GM12801 (cell line): ENCODE results near the gene FAM210A.

Experiments
- TF ChIP-seq, protein P1 (sequence below): IDR thresholded peaks from one replicate; pipeline ENCODE4 v1.5.1; 2011; ENCODE audit warnings: control low read depth; ENCODE audit not compliant: insufficient read length; ENCODE audit errors: extremely low read depth

The FAM210A gene

DNA sequence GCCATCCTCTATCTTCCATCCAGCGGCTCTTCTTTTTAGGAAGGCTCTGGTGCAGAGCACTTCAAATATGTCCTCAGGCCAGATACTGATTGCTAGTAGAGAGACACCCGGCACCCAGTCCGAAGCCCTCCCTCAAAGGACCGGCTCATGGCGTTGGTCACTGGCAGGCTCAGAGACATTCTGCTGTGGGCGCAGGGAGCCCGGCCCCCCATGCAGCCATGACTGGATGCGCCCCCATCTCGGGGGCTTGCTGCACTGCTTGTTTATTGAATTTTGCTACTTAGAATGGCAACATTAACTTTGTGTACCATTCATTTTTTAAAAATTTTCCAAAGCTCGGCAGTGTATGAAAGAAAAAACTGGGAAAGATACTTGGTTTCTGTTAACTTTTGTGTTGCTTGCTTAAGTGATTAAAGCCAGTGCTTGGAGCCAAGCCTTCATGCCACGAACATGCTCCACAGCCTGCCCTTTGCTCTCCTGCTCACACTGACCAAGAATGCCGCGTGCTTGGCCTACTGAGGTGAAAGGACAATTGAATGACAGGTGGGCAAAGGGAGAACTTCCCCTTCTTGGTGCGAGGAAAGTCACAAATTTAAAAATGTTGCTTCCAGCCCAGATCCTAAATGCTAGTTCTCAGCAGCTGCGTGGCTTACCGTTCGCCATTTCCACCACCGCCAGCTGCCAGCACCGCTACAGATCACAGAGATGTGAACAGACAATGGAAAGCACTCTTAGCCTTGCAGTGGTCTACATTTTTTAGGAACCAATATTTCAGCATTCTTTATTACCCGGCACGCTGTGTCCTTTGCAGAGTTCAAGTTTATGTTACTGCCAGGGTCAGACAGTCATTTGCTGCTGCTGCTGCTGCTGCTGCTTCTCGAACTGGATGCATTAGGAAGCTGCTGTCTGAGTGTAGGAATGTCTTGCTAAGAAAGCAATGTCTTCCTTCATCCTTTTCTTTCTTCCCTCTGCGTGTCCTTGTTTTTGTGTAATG, 76.7 kb downstream of the FAM210A start:
- TF ChIP-seq, protein P1, sequence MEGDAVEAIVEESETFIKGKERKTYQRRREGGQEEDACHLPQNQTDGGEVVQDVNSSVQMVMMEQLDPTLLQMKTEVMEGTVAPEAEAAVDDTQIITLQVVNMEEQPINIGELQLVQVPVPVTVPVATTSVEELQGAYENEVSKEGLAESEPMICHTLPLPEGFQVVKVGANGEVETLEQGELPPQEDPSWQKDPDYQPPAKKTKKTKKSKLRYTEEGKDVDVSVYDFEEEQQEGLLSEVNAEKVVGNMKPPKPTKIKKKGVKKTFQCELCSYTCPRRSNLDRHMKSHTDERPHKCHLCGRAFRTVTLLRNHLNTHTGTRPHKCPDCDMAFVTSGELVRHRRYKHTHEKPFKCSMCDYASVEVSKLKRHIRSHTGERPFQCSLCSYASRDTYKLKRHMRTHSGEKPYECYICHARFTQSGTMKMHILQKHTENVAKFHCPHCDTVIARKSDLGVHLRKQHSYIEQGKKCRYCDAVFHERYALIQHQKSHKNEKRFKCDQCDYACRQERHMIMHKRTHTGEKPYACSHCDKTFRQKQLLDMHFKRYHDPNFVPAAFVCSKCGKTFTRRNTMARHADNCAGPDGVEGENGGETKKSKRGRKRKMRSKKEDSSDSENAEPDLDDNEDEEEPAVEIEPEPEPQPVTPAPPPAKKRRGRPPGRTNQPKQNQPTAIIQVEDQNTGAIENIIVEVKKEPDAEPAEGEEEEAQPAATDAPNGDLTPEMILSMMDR: no peak

DNA sequence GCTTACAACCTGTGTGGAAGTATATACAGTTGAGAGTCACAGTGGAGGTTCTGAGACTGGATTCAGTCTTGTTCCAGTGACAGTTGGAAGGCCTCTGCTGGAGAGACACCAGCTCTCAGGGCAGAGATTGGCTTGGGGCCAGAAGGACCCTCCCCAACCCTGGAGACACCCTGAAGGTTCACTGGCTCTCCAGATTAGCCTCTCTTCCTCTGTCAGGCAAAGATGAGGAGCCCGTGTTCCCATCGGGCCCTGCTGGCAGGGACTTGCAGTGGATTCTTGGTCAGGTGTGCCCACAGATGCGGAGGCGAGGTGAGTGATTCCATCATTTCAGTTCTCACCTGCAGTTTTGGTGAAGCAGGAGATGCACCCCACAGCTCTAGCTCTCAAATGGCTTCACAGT, 78.6 kb downstream of the FAM210A start:
- TF ChIP-seq, protein P1: no peak

DNA sequence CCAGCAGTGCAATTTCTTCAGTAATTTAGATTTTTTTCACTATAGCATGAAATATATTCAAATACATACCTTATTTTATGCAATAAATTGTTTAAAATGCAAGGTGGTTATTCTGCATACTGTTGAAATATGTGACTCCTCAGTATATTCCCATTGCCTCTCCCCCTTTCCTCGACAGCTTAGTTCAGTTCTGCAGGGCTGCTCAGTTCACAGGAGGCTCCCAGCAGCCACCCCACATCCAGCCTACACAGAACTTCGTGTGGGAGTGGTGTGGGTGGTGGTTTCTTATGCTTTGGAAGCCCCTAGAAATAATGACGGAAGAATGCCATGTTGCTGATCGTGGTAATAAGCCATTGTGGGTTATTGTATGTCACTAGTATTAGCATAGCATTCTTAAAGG, 79.7 kb downstream of the FAM210A start:
- TF ChIP-seq, protein P1: no peak

DNA sequence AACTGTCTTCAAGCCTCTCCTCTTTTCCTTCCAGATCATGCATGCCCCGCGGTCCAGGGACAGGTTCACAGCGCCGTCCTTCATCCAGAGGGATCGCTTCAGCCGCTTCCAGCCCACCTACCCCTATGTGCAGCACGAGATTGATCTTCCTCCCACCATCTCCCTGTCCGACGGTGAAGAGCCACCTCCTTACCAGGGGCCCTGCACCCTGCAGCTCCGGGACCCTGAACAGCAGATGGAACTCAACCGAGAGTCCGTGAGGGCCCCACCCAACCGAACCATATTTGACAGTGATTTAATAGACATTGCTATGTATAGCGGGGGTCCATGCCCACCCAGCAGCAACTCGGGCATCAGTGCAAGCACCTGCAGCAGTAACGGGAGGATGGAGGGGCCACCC, 81.3 kb downstream of the FAM210A start:
- TF ChIP-seq, protein P1: no peak

GRCh38 chr18:13643261-13643751, 83.1 kb downstream of the FAM210A start:
- TF ChIP-seq, protein P1: no peak

DNA sequence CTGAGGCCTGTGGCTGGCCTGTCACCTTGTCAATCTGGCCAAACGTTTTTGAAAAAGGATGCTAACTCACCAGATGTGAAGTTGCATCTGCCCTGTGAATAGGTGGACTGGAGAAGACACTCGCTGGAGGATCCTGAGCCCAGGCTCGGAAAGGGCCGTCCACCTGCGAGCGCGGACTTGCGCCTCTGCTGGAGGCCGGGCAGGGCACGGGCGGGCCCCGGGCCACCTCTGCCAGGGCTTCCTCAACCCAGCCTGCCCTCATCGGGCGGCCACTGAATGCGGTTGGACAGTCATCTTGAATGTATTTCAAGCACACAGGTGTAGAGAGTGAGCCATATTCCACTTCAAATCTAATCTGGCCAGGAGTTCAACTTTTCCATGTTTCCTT, 83.9 kb downstream of the FAM210A start:
- TF ChIP-seq, protein P1: no peak

GRCh38 chr18:13641551-13642439, 84.6 kb downstream of the FAM210A start:
- TF ChIP-seq, protein P1: no peak
